ENCODE results near the gene CTNNA3.

The CTNNA3 gene

DNA sequence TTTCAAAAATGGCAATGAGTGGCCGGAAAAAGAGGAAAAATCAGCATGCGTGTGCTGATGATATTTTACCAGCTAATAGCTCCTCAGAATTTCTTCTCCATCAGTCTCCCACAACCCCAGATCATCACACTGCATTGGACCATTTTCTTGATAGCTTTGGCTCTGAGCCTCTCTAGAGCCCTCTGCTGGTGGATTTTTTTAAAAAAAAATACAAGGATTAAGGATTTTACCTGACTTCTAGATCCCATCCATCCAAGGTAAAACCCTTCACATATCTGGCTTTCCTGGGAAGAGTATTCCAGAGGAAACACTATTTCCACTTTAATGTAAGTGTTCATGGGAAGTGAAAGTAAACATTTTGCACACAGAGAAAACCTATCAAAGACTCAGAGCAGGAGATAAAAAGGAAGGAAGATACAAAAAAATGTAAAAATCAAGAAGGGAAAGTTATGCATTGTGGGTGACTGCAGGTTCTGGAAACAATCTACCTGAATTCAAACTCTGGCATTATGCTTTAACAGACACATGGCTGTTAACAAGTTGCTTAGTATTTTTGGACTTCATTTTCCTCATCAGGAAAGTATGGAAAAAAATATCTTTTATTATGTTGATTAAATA, 389.3 kb downstream of the CTNNA3 start:
- no peak for DNase-seq

DNA sequence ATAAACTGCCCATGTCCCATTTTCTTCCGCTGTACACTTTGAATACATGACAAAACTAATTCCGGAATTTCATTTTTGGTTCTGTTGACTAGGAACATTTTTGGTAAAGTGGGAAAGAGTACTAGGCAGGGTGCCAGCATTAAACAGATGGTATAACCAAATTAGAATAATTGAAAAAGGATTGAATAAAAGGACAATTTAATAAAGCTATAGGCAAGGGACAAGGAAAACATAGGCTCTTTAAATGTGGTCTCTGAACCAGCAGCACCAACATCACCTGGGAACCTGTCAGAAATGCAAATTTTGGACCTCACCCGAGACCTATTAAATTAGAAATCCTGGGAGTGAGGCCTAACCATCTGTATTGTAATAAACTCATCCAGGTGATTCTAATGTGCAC, 393.3 kb downstream of the CTNNA3 start:
- no peak for DNase-seq

DNA sequence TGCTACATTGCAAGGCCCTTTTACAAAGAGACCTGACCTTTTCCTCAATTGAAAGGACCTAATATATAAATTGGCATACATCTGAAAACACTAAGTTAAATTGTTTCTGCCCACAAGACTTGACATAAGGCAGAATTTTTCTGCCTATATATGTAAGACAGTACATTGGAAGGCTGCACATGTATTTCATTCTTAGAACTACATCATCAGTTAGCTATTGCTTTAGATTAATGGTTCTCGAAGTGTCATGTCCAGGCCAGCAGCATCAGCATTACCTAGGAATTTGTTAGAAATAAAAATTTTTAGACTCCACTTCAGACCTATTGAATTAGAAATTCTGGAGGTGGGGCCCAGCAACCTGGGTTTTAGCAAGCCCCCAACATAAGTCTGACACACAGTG, 396.2 kb downstream of the CTNNA3 start:
- DNase-seq: no peak

- DNase-seq: no peak
These were observed 398.3 kb downstream of the CTNNA3 start for GRCh38 chr10:67297637-67298181.

- no peak for DNase-seq
These were observed 399.1 kb downstream of the CTNNA3 start for GRCh38 chr10:67296926-67297325.

DNA sequence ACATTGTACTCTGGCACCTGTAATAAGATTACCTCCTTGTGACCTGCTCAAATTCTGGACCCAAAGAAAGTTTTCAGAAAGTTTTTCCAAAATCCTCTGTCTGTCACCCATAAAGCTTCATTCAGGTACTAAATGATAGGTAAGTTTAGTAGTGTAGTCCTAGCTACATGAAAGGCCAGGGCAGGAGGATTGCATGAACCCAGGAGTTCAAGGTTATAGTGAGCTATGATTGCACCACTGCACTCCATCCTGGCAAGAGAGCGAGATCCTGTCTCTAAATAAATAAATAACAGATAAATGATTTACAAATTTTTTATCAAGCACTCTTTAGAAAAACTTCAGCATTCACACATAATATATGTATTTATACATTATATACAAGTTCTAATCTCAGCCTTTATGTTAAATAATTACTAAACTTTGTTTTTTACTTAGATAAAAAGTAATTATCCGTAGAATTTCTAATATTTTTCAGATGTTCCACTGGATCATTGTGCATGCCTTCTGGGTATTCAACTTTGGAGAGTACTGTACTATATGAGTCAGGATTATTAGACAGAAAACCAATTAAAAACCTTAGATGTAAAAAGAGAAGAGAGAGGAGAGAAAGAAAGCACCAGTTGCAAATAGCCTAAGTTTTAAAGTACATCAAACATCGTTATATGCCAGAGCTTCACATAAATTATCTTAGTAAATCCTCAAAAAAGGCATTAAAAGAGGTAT, 407.1 kb downstream of the CTNNA3 start:
- DNase-seq: no peak

DNA sequence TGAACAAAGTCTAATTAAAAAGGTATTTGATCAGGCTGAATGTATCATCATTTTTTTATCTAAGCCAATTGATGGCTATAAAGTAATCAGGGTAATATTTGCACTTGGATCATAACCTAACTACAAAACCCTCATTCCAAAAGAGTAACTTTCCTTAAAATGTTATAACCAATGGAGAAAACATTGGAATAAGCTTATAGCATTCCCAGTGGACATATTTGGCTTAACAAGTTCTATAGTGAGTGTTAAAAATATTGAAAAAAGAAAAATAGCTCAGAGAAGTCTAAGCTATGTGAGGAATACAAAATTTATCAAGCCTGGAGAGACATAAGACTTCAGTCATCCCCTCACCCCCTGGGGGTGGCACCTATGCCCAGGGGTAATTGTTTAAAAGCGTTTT, 411.4 kb downstream of the CTNNA3 start:
- DNase-seq: no peak

- DNase-seq: no peak
These were observed 413.1 kb downstream of the CTNNA3 start for GRCh38 chr10:67282871-67283270.

GRCh38 chr10:67280405-67280804, 415.6 kb downstream of the CTNNA3 start:
- DNase-seq: no peak

DNA sequence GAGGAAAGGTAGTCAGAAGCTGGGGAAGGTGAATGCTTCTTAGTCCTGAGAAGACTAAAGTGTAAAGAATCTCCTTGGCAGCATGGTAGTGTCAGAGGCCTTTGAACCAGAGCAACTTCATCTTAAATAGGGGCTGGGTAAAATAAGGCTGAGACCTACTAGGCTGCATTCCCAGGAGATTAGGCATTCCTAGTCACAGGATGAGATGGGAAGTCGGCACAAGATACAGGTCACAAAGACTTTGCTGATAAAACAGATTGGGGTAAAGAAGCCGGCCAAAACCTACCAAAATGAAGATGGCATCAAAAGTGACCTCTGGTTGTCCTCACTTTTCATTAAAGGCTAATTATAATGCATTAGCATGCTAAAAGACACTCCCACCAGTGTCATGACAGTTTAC, 418.6 kb downstream of the CTNNA3 start:
- DNase-seq: no peak

- DNase-seq: no peak
These were observed 426.2 kb downstream of the CTNNA3 start for GRCh38 chr10:67269828-67270227.

- no peak for DNase-seq
These were observed 427.8 kb downstream of the CTNNA3 start for GRCh38 chr10:67268146-67268545.

- no peak for DNase-seq
These were observed 433.3 kb downstream of the CTNNA3 start for GRCh38 chr10:67262675-67263074.

GRCh38 chr10:67261300-67261797, 434.6 kb downstream of the CTNNA3 start:
- no peak for DNase-seq

DNA sequence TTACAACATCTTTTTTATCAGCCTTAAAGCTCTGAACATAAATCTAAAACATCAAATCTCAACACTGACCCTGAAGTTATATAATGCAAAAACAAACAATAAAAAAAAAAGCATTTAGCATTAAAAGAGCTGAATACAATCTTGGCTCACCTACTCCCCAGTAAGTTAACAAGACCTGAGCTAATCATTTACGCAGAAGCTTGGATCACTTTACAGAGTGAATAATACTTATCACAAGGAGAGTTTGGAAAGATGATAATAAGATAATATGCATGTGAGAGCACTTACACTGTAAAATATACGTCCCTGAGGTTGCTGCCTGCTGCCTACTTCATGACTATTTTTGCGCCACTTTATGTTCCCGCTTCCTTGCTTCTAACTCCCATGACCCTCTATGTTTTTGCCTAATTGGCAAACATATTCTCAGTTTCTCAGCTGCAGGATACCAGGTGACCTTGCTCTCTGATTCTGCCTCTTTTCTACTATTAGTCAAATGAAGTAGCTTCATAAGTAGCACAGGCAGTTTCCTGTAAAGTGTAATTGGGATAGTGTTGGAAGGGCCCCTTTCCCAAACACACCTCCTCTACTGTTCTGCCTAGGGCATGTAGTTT, 436.6 kb downstream of the CTNNA3 start:
- no peak for DNase-seq

- no peak for DNase-seq
These were observed 438.4 kb downstream of the CTNNA3 start for GRCh38 chr10:67257427-67258144.

GRCh38 chr10:67257018-67257417, 439.0 kb downstream of the CTNNA3 start:
- DNase-seq: no peak

- DNase-seq: no peak
These were observed 445.3 kb downstream of the CTNNA3 start for GRCh38 chr10:67250686-67251085.

DNA sequence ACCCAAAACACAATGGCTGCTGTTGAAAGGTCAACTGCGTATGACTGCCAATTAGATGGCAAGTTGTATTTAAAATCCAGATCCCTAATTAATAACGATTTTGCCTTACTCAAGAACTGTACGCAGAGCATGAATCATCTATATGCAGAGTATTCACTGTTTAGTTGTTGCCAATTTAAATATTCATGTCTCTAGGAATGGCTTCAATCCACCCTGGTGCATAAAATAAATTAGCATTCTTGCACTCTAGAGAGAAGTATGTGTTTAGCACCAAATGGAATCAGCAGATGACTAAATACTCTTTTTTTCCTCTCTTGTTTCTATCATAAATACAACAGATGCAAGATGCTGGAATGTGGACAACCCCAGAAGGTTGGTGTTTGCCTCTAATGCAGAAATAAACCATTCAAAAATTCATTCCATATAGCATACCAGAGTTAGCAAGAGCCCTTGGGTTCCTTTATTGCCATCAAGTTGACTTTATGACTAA, 449.9 kb downstream of the CTNNA3 start:
- DNase-seq: no peak

GRCh38 chr10:67242528-67242927, 453.5 kb downstream of the CTNNA3 start:
- no peak for DNase-seq

- DNase-seq: no peak
These were observed 454.5 kb downstream of the CTNNA3 start for GRCh38 chr10:67241451-67241850.

GRCh38 chr10:67239864-67240497, 456.0 kb downstream of the CTNNA3 start:
- DNase-seq: no peak
